Epithelial cell of esophagus (primary cell): Measurements from ENCODE around the gene ATP11A.

Experiments used
- DNase-seq: peaks from one replicate; pipeline ENCODE4 v3.0.0; 2010; ENCODE audit warnings: low read depth
- H3K4me3 ChIP-seq: 2 replicates; pipeline ENCODE4 v1.5.1; 2011; ENCODE audit warnings: mild to moderate bottlenecking, low read length, control low read depth
- CTCF ChIP-seq: IDR thresholded peaks from 2 replicates; pipeline ENCODE4 v1.5.1; 2011; ENCODE audit warnings: low read depth, mild to moderate bottlenecking, low read length, control low read depth, inconsistent platforms; ENCODE audit not compliant: insufficient read depth; ENCODE audit errors: missing control alignments

ATP11A gene

GRCh38 chr13:112815871-112816270, 126.0 kb downstream of the ATP11A start:
- DNase-seq: no peak
- no peak for TF ChIP-seq CTCF

GRCh38 chr13:112818040-112818697, 128.3 kb downstream of the ATP11A start:
- no peak for TF ChIP-seq CTCF
- no peak for DNase-seq

More at GRCh38 chr13:112815871-112816270, 126.0 kb downstream of the ATP11A start:
- H3K4me3 ChIP-seq: no peak overlapping the region

GRCh38 chr13:112818698-112819045, 128.8 kb downstream of the ATP11A start:
- TF ChIP-seq CTCF: no peak
- no peak for DNase-seq
- no peak overlapping the region for H3K4me3 ChIP-seq

More at GRCh38 chr13:112818040-112818697, 128.3 kb downstream of the ATP11A start:
- no peak overlapping the region for H3K4me3 ChIP-seq

- no peak overlapping the region for H3K4me3 ChIP-seq
- TF ChIP-seq CTCF: no peak
- DNase-seq: no peak
Observed at GRCh38 chr13:112819111-112819510, 129.3 kb downstream of the ATP11A start.

- no peak overlapping the region for H3K4me3 ChIP-seq
- DNase-seq: no peak
- no peak for TF ChIP-seq CTCF
Observed at GRCh38 chr13:112819816-112820215, 130.0 kb downstream of the ATP11A start.

GRCh38 chr13:112820318-112820717, 130.5 kb downstream of the ATP11A start:
- no peak overlapping the region for H3K4me3 ChIP-seq
- DNase-seq: no peak
- TF ChIP-seq CTCF: no peak

- no peak for DNase-seq
- no peak for TF ChIP-seq CTCF
- no peak overlapping the region for H3K4me3 ChIP-seq
Observed at GRCh38 chr13:112821340-112822055, 131.7 kb downstream of the ATP11A start.
